Thyroid gland (tissue), 4 donors: ENCODE data around the gene TTC9B.
A peak's percentile ranks its signal among the peaks of the same experiment; 100 is the strongest.

Experiments used
- POLR2A ChIP-seq, 2 donors: fragments of 450-650 bp; IDR thresholded peaks; one replicate each; pipeline ENCODE4 v1.6.1; 2017; ENCODE audit warnings: antibody characterized with exemption in 2 of 2, mild to moderate bottlenecking in 2 of 2, moderate library complexity in 1 of 2
- TF ChIP-seq, protein P1 (sequence below), 6 experiments: fragments of 200-600 bp in 3 of 6; fragments of 450-650 bp in 3 of 6; sonication (generic) in 3 of 6; IDR thresholded peaks; one replicate each; pipeline ENCODE4 v1.5.1; 2016 to 2019; ENCODE audit warnings: antibody characterized with exemption in 6 of 6, mild to moderate bottlenecking in 2 of 6, inconsistent platforms in 1 of 6, moderate library complexity in 1 of 6

GRCh38 chr19:40253611-40254092 is 35.5 kb upstream of the TTC9B start:
- TF ChIP-seq, protein P1, sequence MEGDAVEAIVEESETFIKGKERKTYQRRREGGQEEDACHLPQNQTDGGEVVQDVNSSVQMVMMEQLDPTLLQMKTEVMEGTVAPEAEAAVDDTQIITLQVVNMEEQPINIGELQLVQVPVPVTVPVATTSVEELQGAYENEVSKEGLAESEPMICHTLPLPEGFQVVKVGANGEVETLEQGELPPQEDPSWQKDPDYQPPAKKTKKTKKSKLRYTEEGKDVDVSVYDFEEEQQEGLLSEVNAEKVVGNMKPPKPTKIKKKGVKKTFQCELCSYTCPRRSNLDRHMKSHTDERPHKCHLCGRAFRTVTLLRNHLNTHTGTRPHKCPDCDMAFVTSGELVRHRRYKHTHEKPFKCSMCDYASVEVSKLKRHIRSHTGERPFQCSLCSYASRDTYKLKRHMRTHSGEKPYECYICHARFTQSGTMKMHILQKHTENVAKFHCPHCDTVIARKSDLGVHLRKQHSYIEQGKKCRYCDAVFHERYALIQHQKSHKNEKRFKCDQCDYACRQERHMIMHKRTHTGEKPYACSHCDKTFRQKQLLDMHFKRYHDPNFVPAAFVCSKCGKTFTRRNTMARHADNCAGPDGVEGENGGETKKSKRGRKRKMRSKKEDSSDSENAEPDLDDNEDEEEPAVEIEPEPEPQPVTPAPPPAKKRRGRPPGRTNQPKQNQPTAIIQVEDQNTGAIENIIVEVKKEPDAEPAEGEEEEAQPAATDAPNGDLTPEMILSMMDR (IDR thresholded peaks at IDR 0.05) = no peak
- TF ChIP-seq POLR2A (IDR thresholded peaks at IDR 0.05) = peak in 1 of 2 donors; percentile 40
